Activated CD4-positive, alpha-beta T cell treated with anti-CD3 and anti-CD28 coated beads, Interleukin-2, amount 10 ng/mL, durations not matched to agents 24 days and 14 days (primary cell): ENCODE data around the gene PRXL2A. TPM values are rescaled to one million over a fixed set of nuclear protein-coding genes. Genes with fewer than 3 reads are reported as not detected.
"Not testable (repeated sequence)": the region's sequence is repeated elsewhere in the genome, so short reads cannot be mapped to it uniquely, and the experiment has no call there.

Experiments
- DNase-seq: peaks from one replicate; pipeline ENCODE4 v3.0.0; 2022
- H3K27ac Mint-ChIP-seq: one replicate; pipeline ENCODE4 v1.8.0; 2022; ENCODE audit warnings: mild to moderate bottlenecking, mixed read lengths
- H3K27me3 Mint-ChIP-seq: one replicate; pipeline ENCODE4 v1.8.0; 2022; ENCODE audit warnings: mixed read lengths
- H3K36me3 Mint-ChIP-seq: one replicate; pipeline ENCODE4 v1.8.0; 2022; ENCODE audit warnings: low read depth, mild to moderate bottlenecking, mixed read lengths
- H3K4me1 Mint-ChIP-seq: one replicate; pipeline ENCODE4 v1.8.0; 2021; ENCODE audit warnings: mixed read lengths
- H3K4me3 Mint-ChIP-seq: one replicate; pipeline ENCODE4 v1.8.0; 2022; ENCODE audit warnings: mild to moderate bottlenecking, moderate library complexity, mixed read lengths
- H3K9me3 Mint-ChIP-seq: one replicate; pipeline ENCODE4 v1.8.0; 2021; ENCODE audit warnings: mixed read lengths
- intact Hi-C: fragments of 100-400 bp; cut with micrococcal nuclease; formaldehyde crosslinking; loops from one replicate; pipeline ENCODE4 v1.15.1; 2023
- total RNA-seq: library from RNA; stranded (reverse); gene quantifications from 2 replicates; pipeline ENCODE4 v1.2.3, GENCODE V29; 2022

PRXL2A gene
- total RNA-seq: 14.8 and 16.4 TPM in 2 replicates

GRCh38 chr10:80408242-80409101, at the start of gene PRXL2A:
Gene PRXL2A, plus strand, starts transcription at chr10:80408551. Its CDS starts 11,917 bp downstream, at chr10:80420468.
- Mint-ChIP-seq H3K27ac (peak within 1 kb of the TSS; percentile 96), H3K27me3 (peaks cover 27% of the 10 kb centered on the region), H3K4me3 (peak within 1 kb of the TSS; percentile 90), H3K36me3 (peaks cover 4% of the 10 kb centered on the region), H3K9me3 (no peaks in the 10 kb centered on the region), H3K4me1 (peaks cover 31% of the 10 kb centered on the region)
- peak; percentile 95 for DNase-seq
- intact Hi-C loops: loop anchor here (1.0 to 2.0 kb wide), 3 partner anchors 34 to 97 kb away; no protein-coding TSS in a partner anchor

GRCh38 chr10:80358925-80359324, 49.4 kb upstream of the PRXL2A start:
- H3K9me3 Mint-ChIP-seq, DNase-seq, intact Hi-C loops, H3K36me3 Mint-ChIP-seq, H3K27ac Mint-ChIP-seq, H3K4me1 Mint-ChIP-seq, H3K4me3 Mint-ChIP-seq: not testable (repeated sequence)
- H3K27me3 Mint-ChIP-seq: peaks cover 40% of the 10 kb centered on the region

GRCh38 chr10:80359644-80360043, 48.7 kb upstream of the PRXL2A start:
- Mint-ChIP-seq H3K4me1 (peaks cover 2% of the 10 kb centered on the region), H3K27me3 (peaks cover 41% of the 10 kb centered on the region), H3K4me3 (no peak overlapping the region), H3K36me3 (no peaks in the 10 kb centered on the region), H3K27ac (no peak overlapping the region), H3K9me3 (no peaks in the 10 kb centered on the region)
- DNase-seq: no peak
- intact Hi-C loops: no loop called here

GRCh38 chr10:80365510-80365909, 42.8 kb upstream of the PRXL2A start:
- H3K4me1 Mint-ChIP-seq: no peaks in the 10 kb centered on the region
- H3K4me3 Mint-ChIP-seq: no peak overlapping the region
- DNase-seq: no peak
- no peak overlapping the region for H3K27ac Mint-ChIP-seq
- no peaks in the 10 kb centered on the region for H3K36me3 Mint-ChIP-seq
- peaks cover 11% of the 10 kb centered on the region for H3K9me3 Mint-ChIP-seq
- intact Hi-C loops: no loop called here
- H3K27me3 Mint-ChIP-seq: peaks cover 8% of the 10 kb centered on the region

GRCh38 chr10:80371467-80371866, 36.9 kb upstream of the PRXL2A start:
- no peaks in the 10 kb centered on the region for H3K4me1 Mint-ChIP-seq
- H3K27ac Mint-ChIP-seq: no peak overlapping the region
- peaks cover 11% of the 10 kb centered on the region for H3K9me3 Mint-ChIP-seq
- intact Hi-C loops: no loop called here
- peaks cover 5% of the 10 kb centered on the region for H3K27me3 Mint-ChIP-seq
- H3K36me3 Mint-ChIP-seq: no peaks in the 10 kb centered on the region
- H3K4me3 Mint-ChIP-seq: no peak overlapping the region
- no peak for DNase-seq

GRCh38 chr10:80372675-80373074, 35.7 kb upstream of the PRXL2A start:
- peaks cover 10% of the 10 kb centered on the region for H3K27me3 Mint-ChIP-seq
- DNase-seq: no peak
- no peak overlapping the region for H3K27ac Mint-ChIP-seq
- no peak overlapping the region for H3K4me3 Mint-ChIP-seq
- no peaks in the 10 kb centered on the region for H3K36me3 Mint-ChIP-seq
- H3K4me1 Mint-ChIP-seq: no peaks in the 10 kb centered on the region
- H3K9me3 Mint-ChIP-seq: peaks cover 10% of the 10 kb centered on the region
- intact Hi-C loops: no loop called here

GRCh38 chr10:80373502-80373901, 34.8 kb upstream of the PRXL2A start:
- peaks cover 5% of the 10 kb centered on the region for H3K9me3 Mint-ChIP-seq
- DNase-seq: no peak
- intact Hi-C loops: no loop called here
- H3K27ac Mint-ChIP-seq: no peak overlapping the region
- no peak overlapping the region for H3K4me3 Mint-ChIP-seq
- H3K4me1 Mint-ChIP-seq: peaks cover 5% of the 10 kb centered on the region
- H3K36me3 Mint-ChIP-seq: no peaks in the 10 kb centered on the region
- H3K27me3 Mint-ChIP-seq: peaks cover 10% of the 10 kb centered on the region

- Mint-ChIP-seq H3K4me1 (peaks cover 13% of the 10 kb centered on the region), H3K9me3 (no peaks in the 10 kb centered on the region), H3K27me3 (peaks cover 16% of the 10 kb centered on the region), H3K27ac (no peak overlapping the region), H3K36me3 (no peaks in the 10 kb centered on the region), H3K4me3 (no peak overlapping the region)
- intact Hi-C loops: loop anchor here (5.0 kb wide), 2 partner anchors 148 to 218 kb away; no protein-coding TSS in a partner anchor
- no peak for DNase-seq
Observed at GRCh38 chr10:80379701-80380100, 28.6 kb upstream of the PRXL2A start.

- H3K9me3 Mint-ChIP-seq: no peaks in the 10 kb centered on the region
- H3K36me3 Mint-ChIP-seq: no peaks in the 10 kb centered on the region
- H3K27ac Mint-ChIP-seq: no peak overlapping the region
- H3K4me3 Mint-ChIP-seq: no peak overlapping the region
- intact Hi-C loops: loop anchor here (5.0 kb wide), 2 partner anchors 147 to 217 kb away; no protein-coding TSS in a partner anchor
- H3K27me3 Mint-ChIP-seq: peaks cover 16% of the 10 kb centered on the region
- DNase-seq: no peak
- peaks cover 13% of the 10 kb centered on the region for H3K4me1 Mint-ChIP-seq
Observed at GRCh38 chr10:80380185-80380584, 28.2 kb upstream of the PRXL2A start.

GRCh38 chr10:80382989-80383388, 25.4 kb upstream of the PRXL2A start:
- peaks cover 13% of the 10 kb centered on the region for H3K4me1 Mint-ChIP-seq
- intact Hi-C loops: loop anchor here (1.0 to 5.0 kb wide), 5 partner anchors 60 to 542 kb away; no protein-coding TSS in a partner anchor
- H3K27ac Mint-ChIP-seq: peak overlapping the region; percentile 49
- H3K4me3 Mint-ChIP-seq: no peak overlapping the region
- no peaks in the 10 kb centered on the region for H3K9me3 Mint-ChIP-seq
- H3K36me3 Mint-ChIP-seq: no peaks in the 10 kb centered on the region
- peaks cover 9% of the 10 kb centered on the region for H3K27me3 Mint-ChIP-seq
- DNase-seq: peak; percentile 87

GRCh38 chr10:80390740-80391139, 17.6 kb upstream of the PRXL2A start:
- no peaks in the 10 kb centered on the region for H3K9me3 Mint-ChIP-seq
- H3K4me1 Mint-ChIP-seq: no peaks in the 10 kb centered on the region
- DNase-seq: no peak
- H3K27ac Mint-ChIP-seq: no peak overlapping the region
- intact Hi-C loops: no loop called here
- no peaks in the 10 kb centered on the region for H3K36me3 Mint-ChIP-seq
- H3K27me3 Mint-ChIP-seq: peaks cover 9% of the 10 kb centered on the region
- no peak overlapping the region for H3K4me3 Mint-ChIP-seq

GRCh38 chr10:80392250-80392649, 16.1 kb upstream of the PRXL2A start:
- Mint-ChIP-seq H3K4me3 (no peak overlapping the region), H3K9me3 (no peaks in the 10 kb centered on the region), H3K27me3 (peaks cover 12% of the 10 kb centered on the region), H3K36me3 (no peaks in the 10 kb centered on the region), H3K4me1 (no peaks in the 10 kb centered on the region), H3K27ac (no peak overlapping the region)
- intact Hi-C loops: no loop called here
- no peak for DNase-seq

GRCh38 chr10:80394358-80394916, 13.9 kb upstream of the PRXL2A start:
- H3K9me3 Mint-ChIP-seq: no peaks in the 10 kb centered on the region
- peaks cover 13% of the 10 kb centered on the region for H3K27me3 Mint-ChIP-seq

GRCh38 chr10:80397014-80397413, 11.3 kb upstream of the PRXL2A start:
- H3K27ac Mint-ChIP-seq: no peak overlapping the region
- no peak for DNase-seq
- H3K4me3 Mint-ChIP-seq: no peak overlapping the region
- no peaks in the 10 kb centered on the region for H3K36me3 Mint-ChIP-seq
- H3K4me1 Mint-ChIP-seq: no peaks in the 10 kb centered on the region
- H3K9me3 Mint-ChIP-seq: no peaks in the 10 kb centered on the region
- intact Hi-C loops: no loop called here
- H3K27me3 Mint-ChIP-seq: peaks cover 8% of the 10 kb centered on the region

More at GRCh38 chr10:80394358-80394916, 13.9 kb upstream of the PRXL2A start:
- DNase-seq: no peak
- Mint-ChIP-seq H3K27ac (no peak overlapping the region), H3K36me3 (no peaks in the 10 kb centered on the region), H3K4me3 (no peak overlapping the region), H3K4me1 (no peaks in the 10 kb centered on the region)
- intact Hi-C loops: no loop called here
